Activated CD4-positive, alpha-beta T cell treated with anti-CD3 and anti-CD28 coated beads for 36 hours (primary cell): ENCODE measurements around the gene CACNA1C. TPM values are rescaled to one million over a fixed set of nuclear protein-coding genes. Genes with fewer than 3 reads are reported as not detected.

Experiments used
- ATAC-seq: fragments of 200-7000 bp; cut with Tn5 transposase; one replicate; pipeline ENCODE4 v1.10.0; 2021; ENCODE audit warnings: mild to moderate bottlenecking, moderate library complexity
- CTCF ChIA-PET: fragments of 350-600 bp; sonication (Branson Sonifier 250); formaldehyde crosslinking; loops from one replicate; lab custom pipeline; 2021; ENCODE audit warnings: antibody characterized with exemption; lab: Charles Lee
- POLR2A ChIA-PET: fragments of 350-600 bp; sonication (Branson Sonifier 250); formaldehyde crosslinking; loops from one replicate; lab custom pipeline; 2021; ENCODE audit warnings: antibody characterized with exemption, inconsistent platforms; lab: Charles Lee
- DNase-seq: peaks from one replicate; pipeline ENCODE4 v3.0.0-alpha.2; 2020
- H3K27ac Mint-ChIP-seq: one replicate; pipeline ENCODE4 v1.8.0; 2021; ENCODE audit warnings: mixed read lengths
- H3K27me3 Mint-ChIP-seq: one replicate; pipeline ENCODE4 v1.8.0; 2021; ENCODE audit warnings: mixed read lengths
- H3K36me3 Mint-ChIP-seq: one replicate; pipeline ENCODE4 v1.8.0; 2021; ENCODE audit warnings: low read depth, mixed read lengths
- H3K4me1 Mint-ChIP-seq: one replicate; pipeline ENCODE4 v1.8.0; 2021; ENCODE audit warnings: mixed read lengths
- H3K4me3 Mint-ChIP-seq: one replicate; pipeline ENCODE4 v1.8.0; 2021; ENCODE audit warnings: mild to moderate bottlenecking, moderate library complexity, mixed read lengths
- H3K9me3 Mint-ChIP-seq: one replicate; pipeline ENCODE4 v1.8.0; 2021; ENCODE audit warnings: low read depth, mixed read lengths
- intact Hi-C, 2 experiments: fragments of 100-400 bp; cut with DNase I in 1 of 2; cut with micrococcal nuclease in 1 of 2; formaldehyde crosslinking; loops; one replicate each; pipeline versions ENCODE4 v1.14.2 to v1.15.1; 2022 to 2024; cut with DNase I, micrococcal nuclease
- total RNA-seq, 2 experiments: library from RNA; stranded (reverse); gene quantifications; one replicate each; pipeline ENCODE4 v1.2.3, GENCODE V29; 2021

CACNA1C gene
- total RNA-seq, 2 experiments from 2014 or later: 0.11 TPM

DNA sequence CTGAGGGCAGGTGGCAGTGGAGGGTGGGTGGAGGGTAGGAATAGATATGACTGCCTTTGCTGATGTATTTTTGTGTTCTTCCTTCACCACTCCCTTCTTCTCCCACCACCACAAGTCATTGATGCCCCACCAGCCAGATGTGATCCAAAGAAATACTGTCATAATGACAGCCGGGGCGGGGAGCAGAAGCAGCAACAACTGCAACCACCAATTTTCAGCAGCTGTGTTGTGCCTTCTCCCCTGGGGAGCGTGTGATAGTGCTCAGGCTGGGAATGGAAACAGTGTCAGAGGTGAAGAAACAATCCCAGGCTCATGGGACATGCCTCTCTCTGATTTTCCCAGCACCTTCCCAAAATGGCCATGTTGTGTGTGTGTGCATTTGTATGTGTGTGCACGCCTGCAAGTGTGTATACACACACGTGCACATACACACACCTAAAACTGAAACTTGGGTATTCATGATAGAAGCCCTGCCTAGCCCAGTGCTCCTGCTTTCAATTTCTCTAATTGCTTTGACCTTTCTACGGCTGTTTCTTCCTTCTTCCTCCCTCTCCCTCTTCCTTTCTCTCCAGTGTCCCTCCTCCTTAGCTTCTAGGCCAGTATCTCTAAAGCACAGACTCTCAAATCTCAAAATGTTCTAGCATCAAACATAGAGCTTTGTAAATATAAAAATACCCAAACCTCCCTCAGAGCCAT is 442.8 kb downstream of the CACNA1C start:
- Mint-ChIP-seq H3K36me3 (no peaks in the 10 kb centered on the region), H3K9me3 (no peaks in the 10 kb centered on the region), H3K27me3 (peaks cover 10% of the 10 kb centered on the region), H3K27ac (no peak overlapping the region), H3K4me1 (no peaks in the 10 kb centered on the region), H3K4me3 (no peak overlapping the region)
- POLR2A ChIA-PET: no interaction called here
- CTCF ChIA-PET: interaction anchor here (0.7 kb wide), 1 partner anchor 1315 kb away, joined by 3 read pairs; no protein-coding TSS in a partner anchor
- no peak for DNase-seq
- intact Hi-C loops: no loop called here
- ATAC-seq: no peak

DNA sequence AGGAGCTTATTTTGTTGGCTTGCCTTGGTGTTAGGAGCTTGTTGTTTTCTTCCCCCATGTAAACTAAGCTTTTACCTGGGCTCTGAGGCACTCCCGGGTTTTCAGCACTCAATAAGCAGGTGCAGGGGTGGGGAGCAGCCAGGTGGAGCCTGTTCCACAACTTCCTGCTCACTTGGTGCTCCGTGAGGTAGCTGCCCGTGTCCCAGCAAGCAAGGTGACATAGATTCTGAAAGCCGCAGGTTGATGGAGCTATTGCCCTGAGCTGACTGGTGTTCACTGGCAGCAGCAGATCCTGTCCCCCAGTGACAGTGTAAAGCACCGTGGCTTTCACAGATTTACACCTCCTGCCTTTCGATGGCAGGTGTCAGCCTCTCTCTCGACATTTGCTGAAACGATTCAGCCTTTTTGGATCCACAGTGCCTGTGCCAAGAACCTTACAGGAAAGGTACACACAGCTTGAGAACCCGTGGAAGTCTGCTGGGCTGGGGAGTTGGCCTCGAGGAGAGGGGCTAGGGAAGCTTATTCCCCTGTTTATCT is 446.2 kb downstream of the CACNA1C start:
- Mint-ChIP-seq H3K4me1 (no peaks in the 10 kb centered on the region), H3K4me3 (no peak overlapping the region), H3K9me3 (no peaks in the 10 kb centered on the region), H3K27me3 (peaks cover 15% of the 10 kb centered on the region), H3K27ac (no peak overlapping the region), H3K36me3 (no peaks in the 10 kb centered on the region)
- ChIA-PET CTCF (interaction anchor here (0.7 to 1.4 kb wide), 2 partner anchors 29 to 85 kb away, joined by 3 read pairs; no protein-coding TSS in a partner anchor), POLR2A (no interaction called here)
- DNase-seq (no peak), ATAC-seq (no peak)
- intact Hi-C loops: no loop called here

DNA sequence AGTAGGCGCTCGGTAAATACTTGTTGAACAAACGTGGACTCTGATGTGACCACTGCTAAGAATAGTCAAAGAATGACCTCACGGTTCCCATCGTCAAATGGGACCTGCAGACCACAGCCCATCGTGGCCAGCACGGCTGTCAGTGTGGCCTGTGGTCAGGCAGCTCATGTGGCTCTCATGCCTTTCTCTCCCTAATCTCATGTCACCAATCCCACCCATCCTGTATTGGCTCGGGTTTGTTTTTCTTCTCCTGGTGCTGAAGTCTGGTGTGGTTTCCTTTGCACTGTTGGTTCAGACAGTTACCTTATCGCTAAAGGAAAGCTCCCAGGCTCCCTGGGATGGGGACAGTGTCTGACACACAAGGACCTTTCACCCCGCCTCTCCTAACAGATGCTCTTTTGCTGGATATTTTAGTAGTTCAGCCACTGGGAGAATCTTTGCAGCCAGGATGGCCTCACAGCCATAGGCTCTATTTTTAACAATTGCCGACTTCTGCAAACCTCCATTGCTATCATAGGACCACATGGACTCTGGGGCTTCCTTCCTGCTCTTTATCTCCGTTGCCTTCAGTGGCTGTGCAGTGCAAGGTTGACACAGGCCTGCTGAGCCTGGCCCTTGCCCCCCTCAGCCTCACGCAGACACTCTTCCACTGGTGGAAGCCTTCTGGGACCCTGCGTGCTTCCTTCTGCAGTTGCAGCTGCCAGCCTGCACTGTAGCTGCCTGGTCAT is 448.8 kb downstream of the CACNA1C start:
- H3K27ac Mint-ChIP-seq: no peak overlapping the region
- ATAC-seq: no peak
- CTCF ChIA-PET: no interaction called here
- no peaks in the 10 kb centered on the region for H3K9me3 Mint-ChIP-seq
- POLR2A ChIA-PET: no interaction called here
- intact Hi-C loops: no loop called here
- H3K27me3 Mint-ChIP-seq: peaks cover 12% of the 10 kb centered on the region
- DNase-seq: no peak
- no peaks in the 10 kb centered on the region for H3K36me3 Mint-ChIP-seq
- H3K4me3 Mint-ChIP-seq: no peak overlapping the region
- H3K4me1 Mint-ChIP-seq: no peaks in the 10 kb centered on the region

DNA sequence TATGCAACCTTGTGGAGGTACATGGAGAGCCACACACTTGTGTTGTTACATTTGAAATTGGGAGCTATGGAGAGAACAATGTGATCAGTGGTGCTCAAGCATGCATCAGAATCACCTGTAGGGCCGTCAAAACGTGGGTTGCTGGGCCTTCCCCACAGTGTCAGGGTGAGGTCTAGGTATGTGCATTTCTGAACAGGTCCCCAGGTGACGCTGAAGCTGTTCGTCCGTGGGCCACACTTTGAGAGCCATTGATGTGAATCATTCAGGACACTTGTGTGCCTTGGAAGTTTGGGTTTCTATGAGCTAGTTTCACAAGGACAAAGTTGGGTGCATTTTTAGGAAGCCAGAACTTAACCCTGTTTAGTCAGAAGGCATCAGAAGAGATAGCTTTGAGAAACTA is 450.2 kb downstream of the CACNA1C start:
- H3K9me3 Mint-ChIP-seq: no peaks in the 10 kb centered on the region
- H3K27ac Mint-ChIP-seq: no peak overlapping the region
- H3K36me3 Mint-ChIP-seq: no peaks in the 10 kb centered on the region
- ATAC-seq: no peak
- no peak for DNase-seq
- no peak overlapping the region for H3K4me3 Mint-ChIP-seq
- ChIA-PET CTCF (interaction anchor here (0.7 kb wide), 2 partner anchors 80 to 142 kb away, joined by 3 read pairs; no protein-coding TSS in a partner anchor), POLR2A (no interaction called here)
- intact Hi-C loops: no loop called here
- no peaks in the 10 kb centered on the region for H3K4me1 Mint-ChIP-seq
- H3K27me3 Mint-ChIP-seq: peaks cover 9% of the 10 kb centered on the region

DNA sequence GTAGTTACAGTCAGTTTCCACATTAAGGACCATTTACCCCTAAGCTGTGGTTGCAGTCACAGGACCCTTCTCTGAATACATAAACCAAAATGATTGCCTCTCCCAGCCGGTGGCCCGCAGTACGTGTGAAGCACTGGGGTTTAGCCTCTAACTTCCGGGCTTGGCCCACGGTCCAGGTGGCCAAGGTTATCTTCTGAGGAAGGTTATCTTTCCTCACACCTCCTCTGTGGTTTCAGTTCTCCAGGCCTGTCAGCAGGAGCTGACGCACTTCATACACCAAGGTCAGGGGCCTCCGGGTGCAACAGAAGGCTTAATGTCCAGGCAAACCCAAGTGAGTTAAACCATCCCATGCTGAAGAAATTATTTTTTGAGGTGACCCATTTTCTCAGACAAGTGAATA is 451.0 kb downstream of the CACNA1C start:
- Mint-ChIP-seq H3K36me3 (no peaks in the 10 kb centered on the region), H3K9me3 (no peaks in the 10 kb centered on the region), H3K27ac (no peak overlapping the region), H3K4me1 (no peaks in the 10 kb centered on the region), H3K27me3 (peaks cover 9% of the 10 kb centered on the region), H3K4me3 (no peak overlapping the region)
- no peak for DNase-seq
- intact Hi-C loops: no loop called here
- CTCF ChIA-PET: no interaction called here
- POLR2A ChIA-PET: no interaction called here
- no peak for ATAC-seq

DNA sequence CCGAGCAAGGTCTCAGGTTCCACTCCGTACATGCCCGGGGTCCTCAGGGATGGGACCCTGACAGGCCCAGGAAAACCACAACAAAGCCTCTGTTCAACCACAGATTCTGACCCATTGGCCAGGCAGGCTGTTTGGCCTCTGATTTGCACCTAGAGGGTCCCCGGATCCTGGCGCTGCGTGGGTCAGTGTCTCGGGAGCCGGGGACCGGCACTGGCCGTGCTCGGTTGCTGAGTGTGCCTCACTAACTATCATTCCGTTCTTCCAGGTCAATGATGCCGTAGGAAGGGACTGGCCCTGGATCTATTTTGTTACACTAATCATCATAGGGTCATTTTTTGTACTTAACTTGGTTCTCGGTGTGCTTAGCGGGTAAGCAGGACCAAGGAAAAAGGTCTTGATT is 451.8 kb downstream of the CACNA1C start:
- no peaks in the 10 kb centered on the region for H3K4me1 Mint-ChIP-seq
- H3K9me3 Mint-ChIP-seq: no peaks in the 10 kb centered on the region
- intact Hi-C loops: no loop called here
- ChIA-PET POLR2A (no interaction called here), CTCF (no interaction called here)
- no peak overlapping the region for H3K27ac Mint-ChIP-seq
- ATAC-seq: no peak
- DNase-seq: no peak
- H3K27me3 Mint-ChIP-seq: peaks cover 9% of the 10 kb centered on the region
- H3K36me3 Mint-ChIP-seq: no peaks in the 10 kb centered on the region
- no peak overlapping the region for H3K4me3 Mint-ChIP-seq

DNA sequence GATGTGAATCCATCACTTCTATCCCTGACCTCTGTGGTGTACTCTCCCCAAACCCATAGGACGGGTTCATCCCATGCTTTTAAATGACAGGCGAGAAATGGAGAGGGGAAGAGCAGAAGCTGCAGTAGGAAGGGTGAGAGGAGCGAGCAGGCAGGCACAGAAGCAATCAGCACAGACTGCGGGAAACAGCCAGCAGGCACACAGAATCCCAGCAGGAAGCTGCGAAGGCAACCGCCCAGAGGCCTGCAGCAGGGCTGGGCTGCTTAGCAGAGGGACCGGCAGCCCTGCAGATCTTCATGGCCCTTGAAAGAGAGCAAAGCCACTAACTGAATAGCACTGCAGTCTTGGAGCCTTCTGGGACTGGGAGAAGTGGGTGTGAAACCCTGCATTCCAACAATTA is 455.0 kb downstream of the CACNA1C start:
- POLR2A ChIA-PET: no interaction called here
- DNase-seq (no peak), ATAC-seq (no peak)
- H3K9me3 Mint-ChIP-seq: no peaks in the 10 kb centered on the region
- no peak overlapping the region for H3K27ac Mint-ChIP-seq
- no peaks in the 10 kb centered on the region for H3K36me3 Mint-ChIP-seq
- no peaks in the 10 kb centered on the region for H3K4me1 Mint-ChIP-seq
- CTCF ChIA-PET: no interaction called here
- H3K27me3 Mint-ChIP-seq: peaks cover 6% of the 10 kb centered on the region
- intact Hi-C loops: no loop called here
- H3K4me3 Mint-ChIP-seq: no peak overlapping the region

DNA sequence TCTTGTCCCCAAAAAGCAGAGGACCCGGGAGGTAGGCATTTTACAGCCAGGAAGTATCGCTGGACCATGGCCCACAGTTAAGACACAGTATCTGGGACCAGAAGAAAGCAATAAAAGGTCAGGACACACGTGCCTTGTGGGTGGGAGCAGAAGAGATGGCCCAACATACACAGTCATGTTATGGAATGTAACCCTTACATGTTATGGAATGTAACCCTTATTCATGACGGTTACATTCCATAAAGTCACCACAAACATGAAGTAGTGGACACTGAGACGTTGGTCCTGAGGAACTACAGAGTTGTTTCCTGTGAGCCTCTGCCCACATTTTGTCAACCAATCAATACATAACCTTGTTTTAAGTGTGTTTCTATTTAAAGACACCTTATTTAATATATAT is 456.4 kb downstream of the CACNA1C start:
- no peak overlapping the region for H3K27ac Mint-ChIP-seq
- ChIA-PET POLR2A (no interaction called here), CTCF (no interaction called here)
- H3K4me3 Mint-ChIP-seq: no peak overlapping the region
- DNase-seq (no peak), ATAC-seq (no peak)
- peaks cover 3% of the 10 kb centered on the region for H3K4me1 Mint-ChIP-seq
- intact Hi-C loops: no loop called here
- H3K9me3 Mint-ChIP-seq: no peaks in the 10 kb centered on the region
- H3K36me3 Mint-ChIP-seq: no peaks in the 10 kb centered on the region
- peaks cover 2% of the 10 kb centered on the region for H3K27me3 Mint-ChIP-seq

DNA sequence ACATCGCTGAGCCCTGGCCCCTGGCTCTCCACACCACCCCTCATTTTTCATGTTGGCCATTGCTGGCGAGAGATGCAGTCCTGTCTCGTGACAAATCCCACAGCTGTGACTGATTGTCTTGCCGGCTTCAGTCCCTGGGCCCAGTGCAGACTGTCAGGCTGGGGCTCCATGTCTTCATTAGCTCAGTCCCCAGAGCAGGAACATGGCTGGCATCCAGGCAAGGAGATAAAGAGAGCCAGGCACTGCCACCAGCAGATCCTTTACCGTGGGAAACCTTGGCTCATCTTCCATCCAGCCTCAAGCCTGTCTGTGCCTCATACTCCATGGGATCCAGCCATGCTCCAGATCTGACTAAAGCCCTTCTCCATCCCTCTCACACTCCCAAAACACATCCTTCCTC is 457.3 kb downstream of the CACNA1C start:
- ATAC-seq: no peak
- Mint-ChIP-seq H3K9me3 (no peaks in the 10 kb centered on the region), H3K27me3 (no peaks in the 10 kb centered on the region)

DNA sequence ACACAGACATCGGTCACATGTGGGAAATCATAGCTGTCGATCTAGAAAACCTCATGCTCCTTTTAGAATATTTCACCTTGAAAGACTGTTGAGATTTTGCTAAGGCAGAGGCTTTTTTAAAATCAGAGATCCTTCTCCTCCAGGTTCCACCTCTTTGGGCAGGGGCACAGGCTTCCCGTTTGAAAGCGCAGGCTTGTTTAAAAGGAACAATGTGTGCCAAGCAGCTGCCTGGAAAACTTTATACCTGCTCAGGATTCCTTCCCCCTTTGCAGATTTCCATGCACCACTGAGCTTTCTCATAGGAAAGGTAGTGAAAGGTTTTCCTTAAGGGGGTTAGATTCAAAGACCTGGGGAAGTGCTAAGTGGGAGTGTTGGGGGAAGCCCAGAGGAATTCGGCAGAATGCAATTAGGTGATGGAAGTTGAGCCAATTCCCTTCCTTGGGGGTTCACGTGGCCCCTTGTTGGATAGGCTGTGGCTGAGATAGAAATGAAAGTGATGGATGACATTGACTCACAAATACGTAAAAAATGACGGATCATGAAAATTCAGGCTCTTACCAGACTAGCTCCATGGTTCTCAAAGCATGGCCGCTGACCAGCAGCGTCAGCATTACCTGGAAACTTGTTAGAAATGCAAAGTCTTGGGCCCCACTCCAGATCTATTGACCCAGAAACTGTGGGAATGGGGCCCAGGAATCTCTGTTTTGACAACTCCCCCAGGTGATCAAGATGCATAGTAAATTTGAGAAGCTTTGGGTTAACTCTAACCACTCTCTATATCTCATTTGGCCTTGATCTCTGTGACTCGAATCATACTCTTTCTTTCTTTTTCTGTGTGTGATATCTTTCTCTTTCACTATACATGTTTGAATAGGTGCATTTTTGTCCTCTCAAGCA is 460.6 kb downstream of the CACNA1C start:
- CTCF ChIA-PET: no interaction called here
- Mint-ChIP-seq H3K27me3 (peaks cover 2% of the 10 kb centered on the region), H3K4me3 (no peak overlapping the region), H3K4me1 (peaks cover 3% of the 10 kb centered on the region), H3K9me3 (no peaks in the 10 kb centered on the region), H3K27ac (no peak overlapping the region), H3K36me3 (no peaks in the 10 kb centered on the region)
- no peak for DNase-seq
- ATAC-seq: peak; percentile 61
- intact Hi-C loops: no loop called here
- POLR2A ChIA-PET: no interaction called here

More for the DNA sequence above, 457.3 kb downstream of the CACNA1C start:
- intact Hi-C loops: no loop called here
- Mint-ChIP-seq H3K4me3 (no peak overlapping the region), H3K36me3 (no peaks in the 10 kb centered on the region), H3K27ac (no peak overlapping the region), H3K4me1 (peaks cover 3% of the 10 kb centered on the region)
- ChIA-PET POLR2A (no interaction called here), CTCF (no interaction called here)
- no peak for DNase-seq

DNA sequence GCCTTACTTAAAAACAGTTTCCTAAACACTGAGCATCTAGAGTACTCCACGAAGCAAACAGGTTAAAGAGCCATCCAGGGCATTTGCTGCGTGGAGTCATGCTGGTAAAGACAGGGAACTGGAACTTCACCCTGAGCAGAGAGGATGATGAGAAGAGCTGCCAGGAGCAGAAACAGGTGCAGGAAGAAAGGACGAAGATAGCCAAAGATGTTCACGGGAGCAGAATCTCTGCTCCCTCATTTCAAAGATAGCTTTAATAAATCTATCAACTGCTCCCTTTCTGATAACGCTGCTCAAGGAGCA is 461.2 kb downstream of the CACNA1C start:
- Mint-ChIP-seq H3K36me3 (no peaks in the 10 kb centered on the region), H3K27ac (no peak overlapping the region), H3K4me3 (no peak overlapping the region), H3K4me1 (peaks cover 3% of the 10 kb centered on the region), H3K27me3 (peaks cover 2% of the 10 kb centered on the region), H3K9me3 (no peaks in the 10 kb centered on the region)
- POLR2A ChIA-PET: no interaction called here
- DNase-seq (no peak), ATAC-seq (no peak)
- CTCF ChIA-PET: no interaction called here
- intact Hi-C loops: no loop called here
